HUDEP-2 (cell line): ENCODE measurements around the gene MARS1.
"Not testable (repeated sequence)": the region's sequence is repeated elsewhere in the genome, so short reads cannot be mapped to it uniquely, and the experiment has no call there.

Experiments used
- DNase-seq, 76 experiments: peaks; one replicate each; lab custom pipeline; 2025; ENCODE audit not compliant: unreplicated experiment in 76 of 76; lab: John Stamatoyannopoulos, UW

The MARS1 gene

GRCh38 chr12:57514720-57515407 lies 27.0 kb downstream of the MARS1 start:
- DNase-seq: no peak

DNA sequence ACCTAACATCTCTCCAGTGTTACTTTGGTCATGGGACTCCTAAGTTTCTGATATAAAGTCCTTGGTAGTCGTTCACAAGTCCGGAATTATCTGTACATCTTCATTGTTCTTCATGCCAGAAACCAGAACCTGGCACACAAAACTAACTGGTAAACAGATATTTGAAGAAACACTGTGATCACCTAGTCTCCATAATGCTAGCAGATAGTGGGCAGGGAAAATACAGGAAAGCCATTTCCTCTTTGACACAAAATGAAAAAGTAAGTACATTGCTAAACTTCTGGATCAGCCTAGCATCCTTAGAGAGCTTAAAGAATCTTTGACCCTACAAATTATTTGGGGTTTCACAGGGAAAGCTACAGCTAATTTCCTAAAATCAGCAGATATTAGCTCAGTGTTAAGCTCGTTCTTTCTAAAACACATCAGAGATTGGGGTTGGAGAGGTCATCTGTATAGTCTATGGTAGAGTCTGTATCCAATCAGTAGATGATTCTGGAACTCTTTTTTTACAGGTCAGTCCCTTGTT lies 27.6 kb downstream of the MARS1 start:
- DNase-seq: no peak

GRCh38 chr12:57515934-57516541 lies 28.2 kb downstream of the MARS1 start:
- no peak for DNase-seq

GRCh38 chr12:57516617-57517153 lies 28.8 kb downstream of the MARS1 start:
- DNase-seq: no peak

DNA sequence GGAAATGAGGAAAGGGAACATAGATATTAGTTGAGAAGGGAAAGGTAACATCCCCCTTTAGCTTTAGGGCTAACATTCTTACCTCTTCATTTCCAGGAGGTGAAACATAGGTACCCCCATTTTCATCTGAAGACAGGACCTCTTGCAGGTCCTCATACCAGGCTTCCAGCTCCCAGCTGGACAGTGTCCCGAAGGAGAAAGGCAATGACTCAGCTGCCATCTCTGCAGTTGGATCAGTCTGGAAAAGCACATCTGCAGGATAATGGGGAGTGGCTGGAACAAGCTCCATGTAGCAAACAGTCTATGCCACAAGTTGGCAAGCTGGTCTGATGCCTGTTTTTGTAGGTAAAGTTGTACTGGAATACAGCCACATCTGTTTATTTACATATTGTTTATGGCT lies 29.3 kb downstream of the MARS1 start:
- DNase-seq: no peak

- DNase-seq: not testable (repeated sequence)
These were observed 29.9 kb downstream of the MARS1 start for GRCh38 chr12:57517718-57518117.

DNA sequence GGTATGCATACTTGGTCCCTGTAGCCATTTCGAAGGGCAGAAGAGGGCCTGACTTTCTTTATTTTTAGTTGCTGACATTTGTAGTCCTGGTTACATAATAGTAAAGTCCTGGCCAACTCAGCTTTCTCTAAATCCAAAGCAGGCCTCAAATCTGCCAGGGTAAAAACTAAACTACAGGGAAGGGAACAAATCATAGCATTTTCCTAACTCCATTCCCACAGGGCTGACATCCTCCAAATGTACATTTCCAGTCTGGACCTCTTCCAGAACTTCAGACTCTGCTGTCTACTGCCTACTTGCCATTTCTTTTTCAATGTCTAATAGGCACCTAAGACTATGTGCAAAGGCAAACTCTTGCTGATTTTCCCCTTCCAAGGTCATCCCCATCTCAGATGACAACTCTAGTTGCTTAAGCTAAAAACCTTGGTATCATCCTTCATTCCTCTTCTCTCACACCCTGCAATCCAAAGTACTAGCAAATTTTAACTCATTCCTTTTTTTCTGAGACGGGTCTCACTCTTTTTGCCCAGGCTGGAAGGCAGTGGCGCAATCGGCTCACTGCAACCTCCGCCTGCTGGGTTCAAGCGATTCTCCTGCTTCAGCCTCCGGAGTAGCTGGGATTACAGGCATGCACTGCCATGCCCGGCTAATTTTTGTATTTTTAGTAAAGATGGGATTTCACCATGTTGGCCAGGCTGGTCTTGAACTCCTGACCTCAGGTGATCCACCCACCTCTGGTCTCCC lies 30.5 kb downstream of the MARS1 start:
- no peak for DNase-seq

DNA sequence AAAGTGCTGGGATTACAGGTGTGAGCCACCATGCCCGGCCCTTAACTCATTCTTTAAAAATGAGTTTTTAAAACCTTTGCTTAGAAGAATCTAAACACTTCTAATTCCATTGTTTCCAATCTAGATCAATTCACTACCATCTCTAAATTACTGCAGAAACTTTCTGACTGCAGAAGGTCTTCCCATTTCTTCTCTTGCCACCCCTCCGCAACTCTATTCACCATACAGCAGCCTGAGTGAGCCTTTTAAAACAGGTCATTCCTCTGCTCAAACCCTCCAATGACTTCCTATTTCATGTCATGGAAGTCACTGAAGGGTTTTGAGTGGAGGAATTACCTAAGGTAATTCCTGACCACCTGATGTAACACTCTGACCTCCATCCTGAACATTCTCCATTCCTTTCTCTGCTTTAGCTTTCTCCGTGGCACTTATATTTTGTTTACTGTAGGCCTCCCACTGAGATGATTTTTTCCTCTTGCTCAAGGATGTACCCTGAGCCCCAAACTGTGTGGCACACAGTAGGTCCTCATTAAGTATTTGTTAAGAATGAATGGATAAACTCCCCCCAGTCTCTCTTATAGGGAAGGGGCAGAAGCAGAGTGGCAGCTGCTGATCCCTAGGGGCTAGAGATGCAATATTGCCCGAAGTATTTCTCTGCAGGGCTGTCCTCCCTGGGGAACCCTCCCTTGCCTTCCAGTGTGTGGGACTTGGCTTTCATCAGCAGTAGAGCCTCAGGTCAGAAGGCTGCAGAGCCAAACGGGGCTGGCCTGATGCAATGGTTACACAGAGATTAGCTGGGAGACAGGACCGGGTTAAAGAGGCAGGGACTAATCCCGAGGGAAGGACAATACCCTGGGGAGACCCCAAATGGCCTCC lies 31.3 kb downstream of the MARS1 start:
- DNase-seq: peak in 18 of 76 experiments; percentile 2 to 41 (median 21)

- peak in 12 of 76 experiments; percentile 8 to 50 (median 34) for DNase-seq
These were observed 31.9 kb downstream of the MARS1 start for GRCh38 chr12:57519796-57520052.

GRCh38 chr12:57520053-57520818 lies 32.4 kb downstream of the MARS1 start, which contains the start of gene DDIT3:
Gene DDIT3 (minus strand): TSS chr12:57520514. CDS start chr12:57517406, 3,108 bp downstream.
- DNase-seq: peak; percentile 32 to 99 (median 98)

- DNase-seq: peak in 7 of 76 experiments; percentile 12 to 56 (median 40)
These were observed 33.7 kb downstream of the MARS1 start for GRCh38 chr12:57521525-57522010.

GRCh38 chr12:57522011-57522886 lies 34.4 kb downstream of the MARS1 start, which contains the start of gene MBD6:
Gene MBD6 (plus strand): TSS chr12:57522824. CDS start chr12:57524304, 1,480 bp downstream.
- DNase-seq: peak; percentile 66 to 96 (median 89)

DNA sequence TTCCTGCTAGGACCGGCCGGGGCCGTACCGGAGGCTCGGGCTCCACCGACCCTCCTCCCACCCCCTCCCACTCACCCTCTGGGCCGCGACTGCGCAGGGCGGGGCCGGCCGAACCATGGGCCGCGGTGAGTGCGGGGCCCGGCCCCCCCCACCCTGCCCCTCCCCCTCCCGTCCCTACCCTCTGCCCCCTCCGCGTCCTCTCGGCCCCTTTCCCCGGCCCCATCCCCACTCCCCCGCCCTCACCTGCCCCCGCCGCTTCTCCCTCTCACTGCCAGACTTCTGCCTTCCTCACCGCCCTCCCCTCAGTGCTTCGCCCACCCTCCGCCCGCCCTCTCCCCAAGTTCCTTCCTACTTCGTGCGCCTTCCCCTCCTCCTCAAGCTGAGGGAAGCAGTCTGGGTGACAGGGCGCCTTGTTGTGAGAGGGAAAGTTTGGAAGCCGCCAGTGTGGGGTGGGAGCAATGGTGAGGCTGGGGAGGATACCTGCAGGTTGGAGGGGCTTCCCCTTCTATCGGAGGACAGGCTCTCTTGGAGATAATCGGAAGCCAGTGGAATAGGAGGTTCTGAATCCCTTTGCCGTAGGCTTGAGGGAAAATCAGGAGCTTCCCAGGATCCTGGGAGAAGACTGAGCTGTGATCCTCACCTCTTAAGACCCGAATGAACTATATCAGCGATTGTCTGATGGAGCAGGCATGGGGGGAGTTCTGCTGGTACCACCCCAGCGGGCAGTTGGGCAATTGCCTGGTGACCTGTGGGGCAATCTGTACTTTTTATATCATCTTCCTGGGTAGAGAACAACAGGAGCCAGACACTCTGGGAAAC lies 35.2 kb downstream of the MARS1 start:
- peak in 4 of 76 experiments; percentile 11 to 41 (median 22) for DNase-seq

- DNase-seq: no peak
These were observed 36.1 kb downstream of the MARS1 start for GRCh38 chr12:57523706-57524614.

- DNase-seq: no peak
These were observed 37.1 kb downstream of the MARS1 start for GRCh38 chr12:57524814-57525614.
